HG03565 (cell line): Measurements from ENCODE around the gene SKOR2.
"Not testable (repeated sequence)": the region's sequence is repeated elsewhere in the genome, so short reads cannot be mapped to it uniquely, and the experiment has no call there.

Experiments used
- ATAC-seq: cut with Tn5 transposase; IDR thresholded peaks from one replicate; pipeline ENCODE4 v1.9.1; 2021; ENCODE audit warnings: mild to moderate bottlenecking, moderate library complexity; ENCODE audit not compliant: unreplicated experiment

Gene SKOR2

GRCh38 chr18:47204908-47205522 lies 46.4 kb downstream of the SKOR2 start:
- ATAC-seq: no peak

DNA sequence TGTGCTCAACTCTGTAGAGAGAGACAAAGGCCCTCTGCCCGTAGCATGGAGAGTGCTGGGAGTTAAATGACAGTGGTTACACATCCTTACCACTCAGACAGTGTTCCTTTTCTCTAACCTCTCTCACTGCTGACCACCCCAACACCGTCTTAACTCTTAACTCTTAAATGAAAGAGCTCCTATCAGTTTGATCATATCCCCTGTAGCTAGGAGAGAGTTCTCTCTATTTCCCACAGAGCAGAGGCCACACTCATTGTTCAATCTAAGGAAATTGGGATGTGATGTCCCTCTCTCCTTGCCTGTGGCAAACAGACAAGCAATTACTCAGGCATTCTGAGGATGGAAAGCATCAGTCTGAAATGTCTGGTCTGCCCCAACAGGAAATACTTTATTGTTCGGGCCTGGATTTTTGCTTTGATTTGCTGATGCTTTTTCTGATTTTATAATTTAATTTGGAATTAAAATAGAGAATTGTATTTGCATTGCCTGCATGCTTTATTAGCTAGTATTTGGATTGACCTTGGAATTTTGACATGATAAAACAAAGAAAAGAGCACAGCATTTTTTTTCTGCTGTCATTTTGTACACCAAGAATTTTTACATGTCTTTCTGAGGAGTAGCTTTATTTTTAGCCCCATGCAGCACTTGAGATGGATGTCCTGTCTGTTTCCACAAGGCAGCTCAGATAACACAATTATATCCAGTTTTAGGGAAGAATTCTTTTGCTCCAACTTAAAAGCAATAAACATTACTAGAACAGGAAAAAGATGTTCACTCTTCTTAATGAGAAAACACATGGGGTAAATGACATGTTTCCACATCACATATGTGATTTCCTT lies 47.6 kb downstream of the SKOR2 start:
- no peak for ATAC-seq

DNA sequence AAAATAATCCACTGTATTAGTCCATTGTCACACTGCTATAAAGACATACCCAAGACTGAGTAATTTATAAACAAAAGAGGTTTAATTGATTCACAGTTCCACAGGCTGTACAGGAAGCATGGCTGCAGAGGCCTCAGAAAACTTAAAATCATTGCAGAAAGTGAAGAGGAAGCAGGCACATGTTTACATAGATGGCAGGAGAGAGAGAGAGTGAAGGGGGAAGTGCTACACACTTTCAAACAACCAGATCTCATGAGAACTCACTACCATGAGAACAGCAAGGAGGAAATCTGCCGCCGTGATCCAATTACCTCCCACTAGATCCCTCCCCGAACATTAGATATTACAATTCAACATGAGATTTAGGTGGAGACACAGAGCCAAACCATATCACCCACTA lies 55.5 kb downstream of the SKOR2 start:
- ATAC-seq: not testable (repeated sequence)

DNA sequence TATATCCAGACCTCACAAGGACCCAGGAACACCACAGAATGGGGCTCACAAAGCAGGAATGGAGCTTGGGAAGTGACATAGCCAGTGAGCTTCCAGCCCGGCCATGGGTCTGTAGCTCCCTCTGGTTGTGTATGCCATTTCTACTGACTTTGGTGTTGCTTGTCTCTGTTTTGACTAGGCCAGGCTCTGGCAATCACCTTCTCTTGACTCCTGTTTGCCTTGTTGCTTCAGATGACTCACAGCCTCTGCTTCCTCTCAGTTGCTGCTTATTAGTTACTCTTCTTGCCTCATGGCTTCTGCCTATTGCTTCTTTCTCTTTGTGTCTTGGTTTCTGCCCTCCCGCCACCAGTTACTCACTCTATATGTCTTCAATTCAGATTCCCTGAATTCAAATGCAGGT lies 59.5 kb downstream of the SKOR2 start:
- no peak for ATAC-seq

- ATAC-seq: no peak
Observed at GRCh38 chr18:47187721-47188120, 63.7 kb downstream of the SKOR2 start.

DNA sequence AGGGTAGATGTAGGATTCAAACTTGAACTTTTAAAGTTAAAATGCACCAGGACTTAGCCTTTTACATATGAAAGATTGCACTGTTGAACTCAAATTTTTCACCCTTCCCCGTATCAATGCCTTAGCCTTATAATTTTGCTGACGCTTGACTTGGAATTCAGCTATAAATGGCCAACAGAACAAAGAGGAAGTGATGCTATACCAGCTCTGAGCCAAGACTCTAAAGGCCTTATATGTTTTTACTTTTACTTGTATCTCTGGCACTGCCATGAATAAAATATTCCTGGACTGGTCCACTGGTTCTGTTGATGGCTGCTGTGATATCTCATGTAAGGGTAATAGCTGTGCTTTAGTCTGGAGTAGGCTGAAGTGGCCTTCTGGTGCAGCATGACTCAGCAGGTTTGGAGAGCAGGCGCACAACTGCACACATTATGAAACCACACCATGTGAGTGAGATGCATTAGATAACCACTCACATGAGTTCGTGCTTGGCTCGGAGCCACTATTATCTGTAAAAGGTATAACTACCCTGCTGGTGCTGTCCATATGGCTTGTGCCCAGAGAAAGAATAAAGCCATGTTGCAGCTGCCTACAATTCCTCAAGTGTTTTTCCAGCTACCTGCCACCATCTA lies 66.9 kb downstream of the SKOR2 start:
- no peak for ATAC-seq

DNA sequence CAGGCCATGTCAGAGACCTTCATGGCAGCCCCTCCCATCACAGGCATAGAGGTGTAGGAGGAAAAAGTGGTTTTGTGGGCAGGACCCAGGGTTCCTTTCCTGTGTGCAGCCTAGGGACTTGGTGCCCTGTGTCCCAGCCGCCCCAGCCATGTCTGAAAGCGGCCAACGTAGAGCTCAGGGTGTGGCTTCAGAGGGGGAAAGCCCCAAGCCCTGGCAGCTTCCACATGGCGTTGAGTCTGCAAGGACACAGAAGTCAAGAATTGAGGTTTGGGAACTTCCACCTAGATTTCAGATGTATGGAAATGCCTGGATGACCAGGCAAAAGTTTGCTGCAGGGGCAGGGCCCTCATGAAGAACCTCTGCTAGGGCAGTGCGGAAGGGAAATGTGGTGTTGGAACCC lies 69.3 kb downstream of the SKOR2 start:
- ATAC-seq: not testable (repeated sequence)

DNA sequence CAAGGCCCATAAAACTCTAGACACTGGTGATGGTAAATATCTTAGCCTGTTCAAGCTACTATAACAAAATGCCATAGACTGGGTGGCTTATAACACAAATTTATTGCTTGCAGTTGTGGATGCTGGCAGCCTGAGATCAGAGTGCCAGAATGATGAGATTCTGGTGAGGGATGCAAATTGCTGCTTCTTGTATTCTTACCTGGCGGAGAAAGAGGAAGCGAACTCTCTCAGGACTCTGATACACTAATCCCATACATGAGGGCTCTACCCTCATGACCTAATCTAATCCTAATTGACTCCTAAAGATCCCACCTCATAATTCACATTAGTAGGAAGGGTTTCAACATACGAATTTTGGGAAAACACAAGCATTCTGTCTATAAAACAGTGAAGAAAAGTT lies 70.7 kb downstream of the SKOR2 start:
- ATAC-seq: no peak

GRCh38 chr18:47179520-47179919 lies 71.9 kb downstream of the SKOR2 start:
- ATAC-seq: no peak

- ATAC-seq: peak; percentile 80
Observed at GRCh38 chr18:47175898-47176575, 75.4 kb downstream of the SKOR2 start, which contains the start of gene IER3IP1. Gene IER3IP1 (minus strand): TSS chr18:47176364. CDS start chr18:47176277, 87 bp downstream.

GRCh38 chr18:47175283-47175897 lies 76.1 kb downstream of the SKOR2 start:
- ATAC-seq: no peak

- no peak for ATAC-seq
Observed at GRCh38 chr18:47174545-47175116, 76.8 kb downstream of the SKOR2 start.

- no peak for ATAC-seq
Observed at GRCh38 chr18:47172476-47172875, 79.0 kb downstream of the SKOR2 start.

DNA sequence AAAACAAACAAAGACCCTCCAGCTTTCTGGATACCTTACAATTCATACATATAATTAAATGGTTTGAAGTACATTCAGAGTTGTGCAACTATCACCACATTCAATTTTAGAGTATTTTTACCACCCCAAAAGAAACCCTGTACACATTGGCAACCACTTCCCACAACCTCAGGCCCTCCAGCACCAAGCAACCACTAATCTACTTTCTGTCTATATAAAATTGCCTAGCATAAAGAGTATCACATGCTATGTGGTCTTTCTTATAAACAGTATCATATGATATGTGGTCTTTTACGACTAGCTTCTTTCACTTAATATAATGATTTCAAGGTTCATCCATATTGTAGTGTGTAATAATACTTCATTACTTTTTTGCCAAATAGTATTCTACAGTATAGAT lies 82.5 kb downstream of the SKOR2 start:
- no peak for ATAC-seq

- ATAC-seq: no peak
Observed at GRCh38 chr18:47168509-47168908, 83.0 kb downstream of the SKOR2 start.

DNA sequence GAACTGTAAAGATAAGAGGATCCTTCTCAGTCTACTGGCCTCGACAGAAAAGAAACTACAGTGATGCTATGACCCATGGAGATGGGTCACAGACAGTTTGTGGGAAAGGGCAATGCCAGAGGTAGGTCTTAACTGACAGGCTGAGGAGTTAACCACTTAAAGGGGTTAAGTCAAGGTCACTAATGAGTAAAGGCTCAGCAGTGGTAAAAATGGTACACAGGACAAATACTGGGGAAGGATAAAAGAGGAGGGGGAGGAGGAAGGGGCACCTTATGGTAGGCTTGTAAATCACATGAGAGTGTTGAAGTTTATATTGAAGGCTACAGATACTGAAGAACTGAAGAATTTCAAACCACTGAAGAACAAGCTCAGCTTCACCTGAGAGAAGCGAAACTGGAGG lies 85.2 kb downstream of the SKOR2 start:
- no peak for ATAC-seq

DNA sequence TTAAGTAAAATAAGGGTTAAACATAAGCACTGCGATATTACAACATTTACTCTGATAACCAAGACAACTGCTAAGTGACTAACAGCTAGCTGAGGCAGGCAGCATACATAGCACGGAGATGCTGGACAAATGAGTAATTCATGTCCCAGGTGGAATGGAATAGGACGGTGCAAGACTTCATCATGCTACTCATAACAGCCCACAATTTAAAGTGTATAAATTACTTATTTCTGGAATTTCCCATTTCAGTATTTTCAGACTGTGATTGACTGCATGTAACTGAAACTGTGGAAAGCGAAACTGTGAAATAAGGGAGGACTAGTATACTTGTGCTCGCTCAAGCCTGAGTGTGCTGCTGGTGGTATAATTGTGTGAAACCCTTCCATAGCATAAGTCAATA lies 88.2 kb downstream of the SKOR2 start:
- peak; percentile 68 for ATAC-seq

DNA sequence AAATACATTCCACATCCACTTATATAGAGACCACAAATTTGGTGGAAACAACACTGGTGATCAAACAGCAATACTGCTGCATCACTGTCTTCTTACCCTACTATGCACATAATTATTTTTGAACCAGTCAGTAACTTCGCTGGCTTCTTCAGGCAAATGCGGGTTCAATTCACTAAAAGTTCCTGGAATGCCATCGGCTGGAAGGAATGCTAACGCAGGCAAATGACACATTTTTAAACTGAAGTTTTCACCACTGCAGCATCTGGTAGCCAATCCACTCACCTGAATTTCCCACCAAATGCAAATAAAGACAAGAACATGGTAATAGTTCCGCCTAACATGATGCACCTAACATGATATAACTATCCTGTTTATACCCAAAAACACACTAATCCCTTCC lies 91.2 kb downstream of the SKOR2 start:
- no peak for ATAC-seq

GRCh38 chr18:47158404-47158803 lies 93.1 kb downstream of the SKOR2 start:
- ATAC-seq: not testable (repeated sequence)
